NCI-H1105 treated with DMSO at 0.1 percent for 48 hours (cell line): ENCODE results near the gene FNBP1.

ENCODE experiments used
- DNase-seq: peaks from one replicate; lab custom pipeline; 2025; lab: John Stamatoyannopoulos, UW

The FNBP1 gene

GRCh38 chr9:129854588-129855110, 188.3 kb downstream of the FNBP1 start:
- no peak for DNase-seq

- no peak for DNase-seq
Measured at GRCh38 chr9:129853614-129854013, 189.4 kb downstream of the FNBP1 start.

- peak; percentile 27 for DNase-seq
Measured at GRCh38 chr9:129852579-129852978, 190.4 kb downstream of the FNBP1 start.

- DNase-seq = no peak
Measured at GRCh38 chr9:129851821-129852220, 191.2 kb downstream of the FNBP1 start.

- no peak for DNase-seq
Measured at GRCh38 chr9:129850821-129851550, 192.0 kb downstream of the FNBP1 start.

GRCh38 chr9:129849901-129850300, 193.1 kb downstream of the FNBP1 start:
- DNase-seq = no peak

- DNase-seq = no peak
Measured at GRCh38 chr9:129848712-129849441, 194.1 kb downstream of the FNBP1 start.

GRCh38 chr9:129845373-129845772, 197.6 kb downstream of the FNBP1 start:
- DNase-seq = no peak

- no peak for DNase-seq
Measured at GRCh38 chr9:129841071-129841470, 201.9 kb downstream of the FNBP1 start.

- DNase-seq = no peak
Measured at GRCh38 chr9:129840034-129840433, 203.0 kb downstream of the FNBP1 start.

GRCh38 chr9:129839324-129840023, 203.5 kb downstream of the FNBP1 start:
- DNase-seq = no peak

- DNase-seq = no peak
Measured at GRCh38 chr9:129838707-129839259, 204.2 kb downstream of the FNBP1 start.
